HepG2 (cell line): ENCODE results near the gene CDHR5.

ENCODE experiments used
- CTCF ChIP-seq: sonication (generic); formaldehyde crosslinking; IDR thresholded peaks from 2 replicates; pipeline ENCODE4 v1.5.0; 2020; ENCODE audit warnings: mild to moderate bottlenecking, missing genetic modification reagents, moderate library complexity
- ZFX ChIP-seq: sonication (generic); formaldehyde crosslinking; IDR thresholded peaks from 2 replicates; pipeline ENCODE4 v1.4.0; 2020; ENCODE audit warnings: mild to moderate bottlenecking, low read depth, missing genetic modification reagents, moderate library complexity
- ZKSCAN1 ChIP-seq: fragments of 150-350 bp; IDR thresholded peaks from 2 replicates; pipeline ENCODE4 v1.6.1; 2014; ENCODE audit warnings: low read length
- ZNF446 ChIP-seq: sonication (generic); formaldehyde crosslinking; IDR thresholded peaks from 2 replicates; pipeline ENCODE4 v1.5.0; 2020; ENCODE audit warnings: mild to moderate bottlenecking, missing genetic modification reagents
- ZNF788 ChIP-seq: sonication (generic); formaldehyde crosslinking; IDR thresholded peaks from 2 replicates; pipeline ENCODE4 v1.5.0; 2020; ENCODE audit warnings: mild to moderate bottlenecking, missing genetic modification reagents, borderline replicate concordance

GRCh38 chr11:659532-660085 lies 34.9 kb upstream of the CDHR5 start:
- TF ChIP-seq ZKSCAN1 (no peak), ZFX (CRISPR knock-in tag) (no peak), ZNF446 (CRISPR knock-in tag) (no peak), CTCF (no peak), ZNF788 (CRISPR knock-in tag) (no peak)
